ENCODE results near the gene CROCC2. TPM values are rescaled to one million over a fixed set of nuclear protein-coding genes. Genes with fewer than 3 reads are reported as not detected.
A peak's percentile ranks its signal among the peaks of the same experiment; 100 is the strongest.

CROCC2 gene
- total and polyA plus RNA-seq, 3 experiments from 2014 or later, result not detected

DNA sequence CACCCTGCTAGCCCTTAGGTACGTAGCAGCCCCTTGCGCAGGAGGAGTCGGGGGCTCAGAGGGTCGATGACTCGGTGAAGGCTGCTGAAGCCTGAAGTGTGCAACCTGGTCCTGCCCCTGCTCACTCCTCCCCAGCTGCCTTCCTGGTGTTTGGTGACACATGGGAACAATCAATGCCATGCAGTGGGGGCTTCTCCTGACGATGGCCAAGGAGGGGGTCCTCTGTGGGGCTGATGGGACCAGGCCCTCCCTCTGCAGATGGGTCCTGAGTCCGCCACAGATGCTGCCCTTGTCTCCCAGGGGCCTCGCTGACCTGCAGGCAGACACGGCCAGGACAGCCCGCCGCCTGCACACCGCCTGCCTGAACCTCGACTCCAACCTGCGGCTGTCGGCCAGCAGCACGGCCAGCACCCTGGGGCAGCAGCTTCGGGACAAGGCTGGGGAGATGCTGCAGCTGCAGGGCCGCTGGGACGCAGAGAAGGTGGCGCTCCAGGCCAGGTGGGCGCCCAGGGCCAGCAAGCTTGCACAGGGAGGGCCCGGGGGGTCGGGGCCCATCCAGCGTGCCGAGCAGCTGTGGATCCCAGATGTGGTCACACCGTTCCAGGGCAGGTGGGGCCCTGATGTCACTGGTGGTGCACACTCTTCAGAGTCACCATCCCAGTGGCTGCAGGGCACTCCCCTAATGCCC is 24.6 kb downstream of the CROCC2 start:
- POLR2A ChIA-PET, result no interaction called here
- Mint-ChIP-seq H3K4me3 (no peak overlapping the region), H3K36me3 (no peaks in the 10 kb centered on the region), H3K27me3 (peaks cover 1 to 19% of the 10 kb centered on the region in 2 donors), H3K9me3 (no peaks in the 10 kb centered on the region), H3K4me1 (peaks cover 0 to 6% (median 0%) of the 10 kb centered on the region in 3 donors), H3K27ac (no peak overlapping the region)
- Histone ChIP-seq H3K27me3 (ENCODE audit: insufficient read depth, low read length, poor library complexity, severe bottlenecking) (no peaks in the 10 kb centered on the region), H3K36me3 (ENCODE audit: insufficient read depth, low read length) (no peaks in the 10 kb centered on the region), H3K27ac (ENCODE audit: low read depth, low read length) (no peak overlapping the region), H3K4me3 (ENCODE audit: low read length) (no peak overlapping the region), H3K4me1 (ENCODE audit: insufficient read depth, low read length) (no peaks in the 10 kb centered on the region), H3K9me3 (ENCODE audit: low read length) (no peaks in the 10 kb centered on the region)
- DNase-seq, result peak in 1 of 5 donors; percentile 29
- CTCF ChIA-PET, result no interaction called here

- Histone ChIP-seq H3K4me3 (ENCODE audit: low read length) (no peak overlapping the region), H3K27me3 (ENCODE audit: insufficient read depth, low read length, poor library complexity, severe bottlenecking) (no peaks in the 10 kb centered on the region), H3K36me3 (ENCODE audit: insufficient read depth, low read length) (no peaks in the 10 kb centered on the region), H3K4me1 (ENCODE audit: insufficient read depth, low read length) (no peaks in the 10 kb centered on the region), H3K27ac (ENCODE audit: low read depth, low read length) (no peak overlapping the region), H3K9me3 (ENCODE audit: low read length) (no peaks in the 10 kb centered on the region)
- H3K36me3 Mint-ChIP-seq, result peaks cover 0 to 4% (median 0%) of the 10 kb centered on the region in 3 donors
- ChIA-PET POLR2A (no interaction called here), CTCF (interaction anchor here (1.5 kb wide), 1 partner anchor 17 kb away, joined by 5 read pairs; no protein-coding TSS in a partner anchor)
- DNase-seq, result peak in 1 of 5 donors; percentile 41
- peaks cover 1 to 23% of the 10 kb centered on the region in 2 donors for H3K27me3 Mint-ChIP-seq
- no peak overlapping the region for H3K27ac Mint-ChIP-seq
- no peak overlapping the region for H3K4me3 Mint-ChIP-seq
- peaks cover 0 to 6% (median 0%) of the 10 kb centered on the region in 3 donors for H3K4me1 Mint-ChIP-seq
- H3K9me3 Mint-ChIP-seq, result peaks cover 0 to 4% (median 0%) of the 10 kb centered on the region in 5 donors
Observed at GRCh38 chr2:240931319-240931949, 25.3 kb downstream of the CROCC2 start.

DNA sequence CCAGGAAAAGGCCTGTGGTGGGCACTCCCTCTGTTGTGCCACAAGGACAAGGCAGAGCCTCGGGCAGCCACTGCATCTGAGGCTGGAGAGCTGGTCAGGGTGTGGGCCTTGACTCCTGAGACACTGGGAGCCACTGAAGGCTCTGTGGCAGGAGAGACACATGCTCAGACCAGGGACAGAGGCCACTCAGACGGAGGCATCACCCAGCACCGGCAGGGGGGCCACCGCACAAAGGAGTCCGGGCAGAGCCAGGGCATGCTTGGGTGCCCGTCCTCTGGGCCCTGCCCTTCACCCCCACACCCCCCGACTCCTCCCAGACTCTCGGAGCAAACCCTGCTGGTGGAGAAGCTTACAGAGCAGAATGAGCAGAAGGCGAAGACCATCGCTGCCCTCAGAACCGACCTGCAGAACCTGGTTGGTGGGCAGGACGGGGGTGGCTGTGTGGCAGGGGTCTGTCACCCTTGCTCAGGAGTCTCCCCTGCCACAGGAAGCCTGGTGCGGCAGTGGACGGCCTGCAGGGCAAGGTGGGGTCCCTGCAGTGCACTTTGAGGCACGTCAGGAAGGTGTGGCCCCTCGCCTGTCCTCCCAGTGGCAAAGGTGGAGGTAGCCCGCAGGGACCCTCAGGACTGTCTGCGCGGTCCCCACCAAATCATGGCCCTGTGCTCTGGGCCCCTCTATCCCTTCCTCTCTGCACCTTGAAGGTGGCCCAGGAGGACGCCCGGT is 26.0 kb downstream of the CROCC2 start:
- H3K27me3 ChIP-seq (ENCODE audit: insufficient read depth, low read length, poor library complexity, severe bottlenecking), result no peaks in the 10 kb centered on the region
- peaks cover 0 to 8% (median 3%) of the 10 kb centered on the region in 5 donors for H3K9me3 Mint-ChIP-seq

GRCh38 chr2:240932724-240933047 is 26.6 kb downstream of the CROCC2 start:
- Histone ChIP-seq H3K36me3 (ENCODE audit: insufficient read depth, low read length) (no peaks in the 10 kb centered on the region), H3K4me1 (ENCODE audit: insufficient read depth, low read length) (no peaks in the 10 kb centered on the region), H3K4me3 (ENCODE audit: low read length) (no peak overlapping the region), H3K9me3 (ENCODE audit: low read length) (no peaks in the 10 kb centered on the region), H3K27me3 (ENCODE audit: insufficient read depth, low read length, poor library complexity, severe bottlenecking) (no peaks in the 10 kb centered on the region), H3K27ac (ENCODE audit: low read depth, low read length) (no peak overlapping the region)
- Mint-ChIP-seq H3K9me3 (peaks cover 3 to 9% (median 7%) of the 10 kb centered on the region in 5 donors), H3K27me3 (peaks cover 1 to 24% of the 10 kb centered on the region in 2 donors), H3K36me3 (peaks cover 0 to 7% (median 0%) of the 10 kb centered on the region in 3 donors), H3K27ac (no peak overlapping the region), H3K4me1 (no peaks in the 10 kb centered on the region), H3K4me3 (no peak overlapping the region)
- POLR2A ChIA-PET, result no interaction called here
- no peak for DNase-seq
- CTCF ChIA-PET, result interaction anchor here (1.5 kb wide), 1 partner anchor 18 kb away, joined by 5 read pairs; no protein-coding TSS in a partner anchor

More for the DNA sequence above, 26.0 kb downstream of the CROCC2 start:
- CTCF ChIA-PET, result interaction anchor here (1.5 kb wide), 1 partner anchor 18 kb away, joined by 5 read pairs; no protein-coding TSS in a partner anchor
- POLR2A ChIA-PET, result no interaction called here
- no peak overlapping the region for H3K27ac ChIP-seq (ENCODE audit: low read depth, low read length)
- no peaks in the 10 kb centered on the region for H3K4me1 ChIP-seq (ENCODE audit: insufficient read depth, low read length)
- Mint-ChIP-seq H3K4me3 (no peak overlapping the region), H3K27ac (no peak overlapping the region), H3K27me3 (peaks cover 1 to 24% of the 10 kb centered on the region in 2 donors), H3K4me1 (peaks cover 0 to 2% (median 0%) of the 10 kb centered on the region in 3 donors), H3K36me3 (peaks cover 0 to 7% (median 0%) of the 10 kb centered on the region in 3 donors)
- DNase-seq, result peak in 1 of 5 donors; percentile 41
- H3K9me3 ChIP-seq (ENCODE audit: low read length), result no peaks in the 10 kb centered on the region
- no peak overlapping the region for H3K4me3 ChIP-seq (ENCODE audit: low read length)
- no peaks in the 10 kb centered on the region for H3K36me3 ChIP-seq (ENCODE audit: insufficient read depth, low read length)

DNA sequence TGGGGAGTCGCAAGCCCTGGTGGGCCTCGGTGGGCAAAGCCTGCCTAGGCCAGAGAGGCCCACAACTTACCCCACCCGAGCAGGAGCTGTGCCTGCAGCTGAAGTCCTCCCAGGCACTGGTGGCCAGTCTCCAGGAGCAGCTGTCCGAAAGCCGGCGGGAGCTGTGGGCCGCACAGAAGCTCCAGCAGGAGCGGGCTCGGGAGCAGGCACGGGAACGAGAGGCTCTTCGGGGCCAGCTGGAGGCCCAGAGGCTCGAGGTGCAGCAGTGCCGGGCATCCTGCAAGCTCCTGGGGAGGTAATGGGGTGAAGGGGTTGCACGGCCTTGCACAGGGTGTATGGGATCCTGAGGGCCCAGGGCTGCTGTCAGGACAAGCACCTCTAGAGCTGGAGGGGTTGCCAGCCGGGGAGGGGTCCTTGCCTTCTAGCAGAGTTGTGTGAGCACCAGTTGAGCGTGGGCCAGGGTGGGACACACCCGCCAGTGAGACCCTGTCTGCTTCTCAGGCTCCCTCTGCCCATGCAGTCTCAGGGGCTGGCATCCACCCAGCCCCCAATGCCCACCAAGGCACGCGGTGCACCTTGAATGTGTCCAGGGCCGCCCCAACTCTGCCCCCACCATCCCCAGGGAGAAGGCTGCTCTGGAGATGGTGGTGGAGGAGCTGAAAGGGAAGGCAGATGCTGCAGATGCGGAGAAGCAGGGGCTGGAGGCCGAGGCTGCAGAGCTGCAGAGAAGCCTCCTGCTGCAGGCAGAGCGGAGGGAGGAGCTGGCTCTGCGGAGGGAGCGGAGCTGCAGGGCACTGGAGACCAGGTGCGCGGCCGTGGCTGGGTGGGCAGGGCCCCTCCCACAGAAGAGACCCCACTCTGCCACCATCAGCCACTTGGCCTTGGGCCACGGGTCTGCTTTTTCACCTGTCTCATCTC is 27.2 kb downstream of the CROCC2 start:
- peak in 1 of 5 donors; percentile 45 for DNase-seq
- H3K27me3 Mint-ChIP-seq, result peaks cover 1 to 19% of the 10 kb centered on the region in 2 donors
- no peak overlapping the region for H3K4me3 Mint-ChIP-seq
- H3K9me3 ChIP-seq (ENCODE audit: low read length), result no peaks in the 10 kb centered on the region
- ChIA-PET POLR2A (no interaction called here), CTCF (no interaction called here)
- no peaks in the 10 kb centered on the region for H3K4me1 ChIP-seq (ENCODE audit: insufficient read depth, low read length)
- no peaks in the 10 kb centered on the region for H3K27me3 ChIP-seq (ENCODE audit: insufficient read depth, low read length, poor library complexity, severe bottlenecking)
- no peak overlapping the region for H3K27ac ChIP-seq (ENCODE audit: low read depth, low read length)
- no peak overlapping the region for H3K27ac Mint-ChIP-seq
- H3K4me3 ChIP-seq (ENCODE audit: low read length), result no peak overlapping the region
- no peaks in the 10 kb centered on the region for H3K4me1 Mint-ChIP-seq
- peaks cover 4 to 15% (median 8%) of the 10 kb centered on the region in 5 donors for H3K9me3 Mint-ChIP-seq
- H3K36me3 ChIP-seq (ENCODE audit: insufficient read depth, low read length), result no peaks in the 10 kb centered on the region
- H3K36me3 Mint-ChIP-seq, result peaks cover 0 to 7% (median 0%) of the 10 kb centered on the region in 3 donors

- DNase-seq, result peak in 1 of 5 donors; percentile 31
- H3K27ac Mint-ChIP-seq, result peak overlapping the region in 1 of 8 donors; percentile 59
- Histone ChIP-seq H3K4me1 (ENCODE audit: insufficient read depth, low read length) (no peaks in the 10 kb centered on the region), H3K36me3 (ENCODE audit: insufficient read depth, low read length) (no peaks in the 10 kb centered on the region), H3K27ac (ENCODE audit: low read depth, low read length) (no peak overlapping the region), H3K9me3 (ENCODE audit: low read length) (no peaks in the 10 kb centered on the region), H3K27me3 (ENCODE audit: insufficient read depth, low read length, poor library complexity, severe bottlenecking) (no peaks in the 10 kb centered on the region), H3K4me3 (ENCODE audit: low read length) (no peak overlapping the region)
- H3K9me3 Mint-ChIP-seq, result peaks cover 4 to 17% (median 8%) of the 10 kb centered on the region in 5 donors
- H3K36me3 Mint-ChIP-seq, result peaks cover 0 to 7% (median 0%) of the 10 kb centered on the region in 3 donors
- CTCF ChIA-PET, result no interaction called here
- POLR2A ChIA-PET, result no interaction called here
- H3K27me3 Mint-ChIP-seq, result peaks cover 0 to 14% of the 10 kb centered on the region in 2 donors
- H3K4me1 Mint-ChIP-seq, result no peaks in the 10 kb centered on the region
- no peak overlapping the region for H3K4me3 Mint-ChIP-seq
Observed at GRCh38 chr2:240933966-240934700, 28.0 kb downstream of the CROCC2 start.

DNA sequence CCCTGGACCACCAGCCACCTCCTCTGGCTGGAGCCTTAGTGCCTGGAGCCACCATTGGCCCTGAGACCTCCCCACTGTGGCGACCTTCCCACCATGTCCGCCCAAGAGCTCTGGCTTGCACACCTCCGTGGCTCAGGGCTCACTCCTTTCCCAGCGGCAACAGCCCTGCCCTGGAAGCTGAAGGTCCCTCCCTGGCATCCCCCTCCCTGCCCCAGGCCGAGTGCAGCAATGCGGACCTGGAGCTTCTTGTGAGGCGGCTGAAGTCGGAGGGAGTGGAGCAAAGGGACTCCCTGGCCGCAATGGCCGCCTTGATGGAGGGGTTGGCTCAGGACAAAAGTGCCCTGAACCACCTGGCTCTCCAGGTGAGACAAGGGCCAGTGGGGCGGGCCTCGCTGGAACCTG is 28.6 kb downstream of the CROCC2 start:
- H3K4me3 ChIP-seq (ENCODE audit: low read length), result no peak overlapping the region
- H3K27me3 ChIP-seq (ENCODE audit: insufficient read depth, low read length, poor library complexity, severe bottlenecking), result no peaks in the 10 kb centered on the region
- peaks cover 4 to 17% (median 8%) of the 10 kb centered on the region in 5 donors for H3K9me3 Mint-ChIP-seq
- peaks cover 0 to 7% (median 0%) of the 10 kb centered on the region in 3 donors for H3K36me3 Mint-ChIP-seq
- H3K27ac Mint-ChIP-seq, result peak overlapping the region in 1 of 8 donors; percentile 59
- ChIA-PET CTCF (no interaction called here), POLR2A (no interaction called here)
- DNase-seq, result peak in 1 of 5 donors; percentile 41
- H3K9me3 ChIP-seq (ENCODE audit: low read length), result no peaks in the 10 kb centered on the region
- no peak overlapping the region for H3K27ac ChIP-seq (ENCODE audit: low read depth, low read length)
- peaks cover 1 to 13% of the 10 kb centered on the region in 2 donors for H3K27me3 Mint-ChIP-seq
- H3K36me3 ChIP-seq (ENCODE audit: insufficient read depth, low read length), result no peaks in the 10 kb centered on the region
- no peaks in the 10 kb centered on the region for H3K4me1 Mint-ChIP-seq
- H3K4me1 ChIP-seq (ENCODE audit: insufficient read depth, low read length), result no peaks in the 10 kb centered on the region
- H3K4me3 Mint-ChIP-seq, result no peak overlapping the region

Data from CD8-positive, alpha-beta memory T cell (primary cell).